Endodermal cell (in vitro differentiated cells): ENCODE results near the gene BHLHE23. TPM values are rescaled to one million over a fixed set of nuclear protein-coding genes. Genes with fewer than 3 reads are reported as not detected.
"Not testable (repeated sequence)": the region's sequence is repeated elsewhere in the genome, so short reads cannot be mapped to it uniquely, and the experiment has no call there.

ENCODE experiments used
- DNase-seq: peaks from one replicate; pipeline ENCODE4 v3.0.0-alpha.2; 2017
- H3K27ac ChIP-seq: 2 replicates; pipeline ENCODE4 v1.5.1; 2013; ENCODE audit warnings: mild to moderate bottlenecking, low read depth, low read length, moderate library complexity
- H3K27me3 ChIP-seq: 2 replicates; pipeline ENCODE4 v1.6.1; 2013; ENCODE audit warnings: mild to moderate bottlenecking, low read length, moderate library complexity; ENCODE audit not compliant: insufficient read depth, control insufficient read depth, poor library complexity, severe bottlenecking
- H3K36me3 ChIP-seq: 2 replicates; pipeline ENCODE4 v1.7.0; 2013; ENCODE audit warnings: mild to moderate bottlenecking, low read length, moderate library complexity; ENCODE audit not compliant: control insufficient read depth, insufficient read depth
- H3K4me1 ChIP-seq: one replicate; pipeline ENCODE4 v1.7.0; 2013; ENCODE audit warnings: low read length; ENCODE audit not compliant: control insufficient read depth, insufficient read depth
- H3K4me3 ChIP-seq: 2 replicates; pipeline ENCODE4 v1.5.1; 2013; ENCODE audit warnings: mild to moderate bottlenecking, low read length, moderate library complexity
- H3K9ac ChIP-seq: 2 replicates; pipeline ENCODE4 v1.6.1; 2013; ENCODE audit warnings: mild to moderate bottlenecking, low read length, moderate library complexity; ENCODE audit not compliant: poor library complexity, severe bottlenecking; ENCODE audit errors: extremely low read depth
- H3K9me3 ChIP-seq: 2 replicates; pipeline ENCODE4 v1.6.1; 2013; ENCODE audit warnings: mild to moderate bottlenecking, low read length, moderate library complexity; ENCODE audit not compliant: control insufficient read depth
- H3K27ac Mint-ChIP-seq: 2 replicates; pipeline ENCODE4 v1.8.0; 2020; ENCODE audit warnings: mixed read lengths
- H3K27me3 Mint-ChIP-seq: 2 replicates; pipeline ENCODE4 v1.8.0; 2021; ENCODE audit warnings: mild to moderate bottlenecking, mixed read lengths; ENCODE audit not compliant: insufficient read depth
- H3K36me3 Mint-ChIP-seq: 2 replicates; pipeline ENCODE4 v1.8.0; 2020; ENCODE audit warnings: low read depth, mixed read lengths
- H3K4me1 Mint-ChIP-seq: 2 replicates; pipeline ENCODE4 v1.8.0; 2020; ENCODE audit warnings: mixed read lengths
- H3K4me3 Mint-ChIP-seq: 2 replicates; pipeline ENCODE4 v1.8.0; 2020; ENCODE audit warnings: mild to moderate bottlenecking, moderate library complexity, mixed read lengths
- H3K9me3 Mint-ChIP-seq: 2 replicates; pipeline ENCODE4 v1.8.0; 2020; ENCODE audit warnings: mild to moderate bottlenecking, mixed read lengths
- CTCF ChIP-seq: fragments of 200-600 bp; sonication (generic); conservative IDR thresholded peaks from 2 replicates; pipeline ENCODE4 v1.5.0; 2021; ENCODE audit warnings: antibody characterized with exemption, mild to moderate bottlenecking
- WGBS, 2 experiments: methylation state at CpG; one replicate each; pipeline versions ENCODE4 v1.1.5 to v1.1.7; 2013; ENCODE audit warnings: missing lambda C conversion rate in 2 of 2, mixed read lengths in 1 of 2; ENCODE audit not compliant: insufficient coverage in 1 of 2, insufficient read length in 1 of 2; 5-methylcytosine and 5-hydroxymethylcytosine counted together
- total RNA-seq, 2 donors: library from RNA; stranded (reverse); fragmentation: NEBNext Ultra II Directional in 1 of 2; extraction: Animal tissue kit (Norgen Biotek cat#: 25700) in 1 of 2; gene quantifications; 2 replicates in 1 of 2; 3 replicates in 1 of 2; pipeline ENCODE4 v1.2.1, GENCODE V29; 2021

Gene BHLHE23
- total RNA-seq, 2 donors from 2014 or later = not detected

- no peaks in the 10 kb centered on the region for H3K4me1 ChIP-seq
- H3K4me3 ChIP-seq = no peak overlapping the region
- no peaks in the 10 kb centered on the region for H3K36me3 Mint-ChIP-seq
- no peak overlapping the region for H3K9ac ChIP-seq
- TF ChIP-seq CTCF = no peak
- no peak overlapping the region for H3K4me3 Mint-ChIP-seq
- WGBS, 2 experiments = 94 to 96% methylated on average over 15 to 23 of the region's 23 CpGs
- no peak for DNase-seq
- peaks cover 35% of the 10 kb centered on the region for H3K27me3 Mint-ChIP-seq
- H3K27me3 ChIP-seq = peaks cover 32% of the 10 kb centered on the region
- peaks cover 4% of the 10 kb centered on the region for H3K4me1 Mint-ChIP-seq
- H3K27ac Mint-ChIP-seq = no peak overlapping the region
- H3K9me3 ChIP-seq = no peaks in the 10 kb centered on the region
- no peak overlapping the region for H3K27ac ChIP-seq
- no peaks in the 10 kb centered on the region for H3K36me3 ChIP-seq
- H3K9me3 Mint-ChIP-seq = no peaks in the 10 kb centered on the region
Observed at GRCh38 chr20:63035603-63036185, 28.9 kb upstream of the BHLHE23 start.

- not testable (repeated sequence) for H3K27ac Mint-ChIP-seq, H3K4me3 ChIP-seq, H3K9me3 ChIP-seq, H3K27ac ChIP-seq, H3K36me3 ChIP-seq, H3K9me3 Mint-ChIP-seq, H3K4me1 ChIP-seq, DNase-seq, H3K4me1 Mint-ChIP-seq, H3K4me3 Mint-ChIP-seq, H3K9ac ChIP-seq, H3K36me3 Mint-ChIP-seq
- WGBS, 2 experiments = 81 to 83% methylated on average over 28 to 43 of the region's 44 CpGs
- peaks cover 28% of the 10 kb centered on the region for H3K27me3 ChIP-seq
- H3K27me3 Mint-ChIP-seq = peaks cover 34% of the 10 kb centered on the region
Observed at GRCh38 chr20:63034710-63035602, 28.2 kb upstream of the BHLHE23 start.

GRCh38 chr20:63033794-63034709 lies 27.3 kb upstream of the BHLHE23 start:
- no peak overlapping the region for H3K4me3 Mint-ChIP-seq
- Histone ChIP-seq H3K9me3 (no peaks in the 10 kb centered on the region), H3K27ac (peak overlapping the region; percentile 38), H3K4me3 (no peak overlapping the region), H3K36me3 (no peaks in the 10 kb centered on the region), H3K4me1 (no peaks in the 10 kb centered on the region), H3K9ac (no peak overlapping the region), H3K27me3 (peaks cover 28% of the 10 kb centered on the region)
- H3K9me3 Mint-ChIP-seq = no peaks in the 10 kb centered on the region
- H3K27me3 Mint-ChIP-seq = peaks cover 29% of the 10 kb centered on the region
- H3K4me1 Mint-ChIP-seq = peaks cover 4% of the 10 kb centered on the region
- no peak overlapping the region for H3K27ac Mint-ChIP-seq
- TF ChIP-seq CTCF = no peak
- no peak for DNase-seq
- WGBS, 2 experiments = 84 to 87% methylated on average over 26 to 30 of the region's 33 CpGs
- H3K36me3 Mint-ChIP-seq = no peaks in the 10 kb centered on the region
